Tongue (tissue), 2 donors: ENCODE results near the gene DSN1. TPM values are rescaled to one million over a fixed set of nuclear protein-coding genes. Genes with fewer than 3 reads are reported as not detected.
A peak's percentile ranks its signal among the peaks of the same experiment; 100 is the strongest.

ENCODE experiments used
- DNase-seq: peaks from one replicate; pipeline ENCODE4 v3.0.0-alpha.2; 2015
- total RNA-seq: library from RNA; depleted of rRNA; stranded (reverse); fragments of >200 nt; gene quantifications from one replicate; pipeline ENCODE4 v1.2.3, GENCODE V29; 2014

Gene DSN1
- total RNA-seq, 1 donor from 2014 or later: 10.7 TPM

- peak; percentile 88 for DNase-seq
These were observed 18.8 kb downstream of the DSN1 start for GRCh38 chr20:36754656-36755222.

GRCh38 chr20:36752582-36752981 lies 21.0 kb downstream of the DSN1 start:
- DNase-seq: no peak

GRCh38 chr20:36745927-36746659 lies 27.5 kb downstream of the DSN1 start, which contains the start of gene NDRG3:
Gene NDRG3 (minus strand): TSS chr20:36746090. CDS start chr20:36721735, 24,355 bp downstream.
- DNase-seq: peak; percentile 98

- DNase-seq: peak; percentile 17
These were observed 28.2 kb downstream of the DSN1 start for GRCh38 chr20:36745234-36745926.

- DNase-seq: no peak
These were observed 28.8 kb downstream of the DSN1 start for GRCh38 chr20:36744764-36745191.

- no peak for DNase-seq
These were observed 29.3 kb downstream of the DSN1 start for GRCh38 chr20:36744243-36744642.

- DNase-seq: no peak
These were observed 31.0 kb downstream of the DSN1 start for GRCh38 chr20:36742558-36742957.

GRCh38 chr20:36741072-36741471 lies 32.5 kb downstream of the DSN1 start:
- no peak for DNase-seq

GRCh38 chr20:36737183-36737499 lies 36.4 kb downstream of the DSN1 start:
- no peak for DNase-seq

- no peak for DNase-seq
These were observed 36.9 kb downstream of the DSN1 start for GRCh38 chr20:36736451-36737182.

- DNase-seq: no peak
These were observed 41.1 kb downstream of the DSN1 start for GRCh38 chr20:36732456-36732855.

- DNase-seq: no peak
These were observed 44.6 kb downstream of the DSN1 start for GRCh38 chr20:36728986-36729385.

GRCh38 chr20:36726168-36726567 lies 47.4 kb downstream of the DSN1 start:
- no peak for DNase-seq

- no peak for DNase-seq
These were observed 53.1 kb downstream of the DSN1 start for GRCh38 chr20:36720510-36720909.

GRCh38 chr20:36717657-36718056 lies 55.9 kb downstream of the DSN1 start:
- DNase-seq: no peak

- no peak for DNase-seq
These were observed 56.5 kb downstream of the DSN1 start for GRCh38 chr20:36717021-36717420.

GRCh38 chr20:36712775-36713174 lies 60.8 kb downstream of the DSN1 start:
- DNase-seq: no peak

- DNase-seq: no peak
These were observed 64.4 kb downstream of the DSN1 start for GRCh38 chr20:36709126-36709525.

GRCh38 chr20:36703530-36703929 lies 70.0 kb downstream of the DSN1 start:
- DNase-seq: no peak
